T-helper 1 cell treated with Interleukin-12 subunit alpha and Interleukin-12 subunit beta and Interleukin-4 antibody, amounts not matched to agents 30 μg/mL and 1 μg/mL, for 36 hours (primary cell): ENCODE measurements around the gene ADARB1.

Experiments used
- H3K27ac Mint-ChIP-seq: one replicate; pipeline ENCODE4 v1.8.0; 2021; ENCODE audit warnings: mild to moderate bottlenecking, mixed read lengths
- H3K27me3 Mint-ChIP-seq: one replicate; pipeline ENCODE4 v1.8.0; 2021; ENCODE audit warnings: low read depth, mixed read lengths
- H3K36me3 Mint-ChIP-seq: one replicate; pipeline ENCODE4 v1.8.0; 2021; ENCODE audit warnings: low read depth, mixed read lengths
- H3K4me1 Mint-ChIP-seq: one replicate; pipeline ENCODE4 v1.8.0; 2021; ENCODE audit warnings: low read depth, mixed read lengths
- H3K4me3 Mint-ChIP-seq: one replicate; pipeline ENCODE4 v1.8.0; 2021; ENCODE audit warnings: mild to moderate bottlenecking, moderate library complexity, mixed read lengths
- H3K9me3 Mint-ChIP-seq: one replicate; pipeline ENCODE4 v1.8.0; 2021; ENCODE audit warnings: mixed read lengths

Gene ADARB1

DNA sequence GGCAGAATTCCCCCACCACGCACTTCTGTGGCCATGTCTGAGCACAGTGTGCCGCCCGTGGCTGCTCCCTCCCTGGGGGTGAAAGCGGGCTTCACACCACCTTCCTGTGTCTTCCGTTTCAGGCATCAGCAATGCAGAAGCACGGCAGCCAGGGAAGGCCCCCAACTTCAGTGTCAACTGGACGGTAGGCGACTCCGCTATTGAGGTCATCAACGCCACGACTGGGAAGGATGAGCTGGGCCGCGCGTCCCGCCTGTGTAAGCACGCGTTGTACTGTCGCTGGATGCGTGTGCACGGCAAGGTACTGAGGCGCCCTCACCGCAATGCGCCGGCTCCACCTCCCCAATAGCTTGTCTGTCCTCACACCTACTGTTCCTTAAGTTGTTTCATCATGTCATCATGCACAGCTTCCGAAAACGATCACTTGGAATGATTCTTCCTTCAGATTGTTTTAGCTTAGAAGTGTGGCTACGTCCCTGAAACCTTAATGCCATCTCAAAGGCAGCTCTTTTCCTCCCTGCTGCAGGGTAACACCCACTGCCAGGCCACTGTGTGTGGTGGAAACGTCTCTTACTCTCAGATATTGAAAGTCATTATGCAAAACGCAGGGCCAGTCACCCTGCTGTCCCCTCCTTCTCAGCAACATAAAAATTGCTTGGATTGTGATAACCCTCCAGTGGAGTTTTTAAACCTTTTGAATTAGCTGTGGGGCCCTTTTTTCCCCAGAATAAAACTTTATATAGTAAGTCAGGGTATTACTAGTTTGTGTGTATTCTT is 146.5 kb downstream of the ADARB1 start:
- Mint-ChIP-seq H3K4me1 (peaks cover 11% of the 10 kb centered on the region), H3K36me3 (peaks cover 27% of the 10 kb centered on the region)

DNA sequence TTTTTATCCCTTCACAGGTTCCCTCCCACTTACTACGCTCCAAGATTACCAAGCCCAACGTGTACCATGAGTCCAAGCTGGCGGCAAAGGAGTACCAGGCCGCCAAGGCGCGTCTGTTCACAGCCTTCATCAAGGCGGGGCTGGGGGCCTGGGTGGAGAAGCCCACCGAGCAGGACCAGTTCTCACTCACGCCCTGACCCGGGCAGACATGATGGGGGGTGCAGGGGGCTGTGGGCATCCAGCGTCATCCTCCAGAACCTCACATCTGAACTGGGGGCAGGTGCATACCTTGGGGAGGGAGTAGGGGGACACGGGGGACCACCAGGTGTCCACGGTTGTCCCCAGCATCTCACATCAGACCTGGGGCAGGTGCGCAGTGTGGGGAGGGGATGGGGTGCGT is 147.6 kb downstream of the ADARB1 start:
- Mint-ChIP-seq H3K4me1 (peaks cover 20% of the 10 kb centered on the region), H3K4me3 (no peak overlapping the region), H3K27ac (no peak overlapping the region), H3K9me3 (peaks cover 10% of the 10 kb centered on the region), H3K36me3 (peaks cover 23% of the 10 kb centered on the region), H3K27me3 (no peaks in the 10 kb centered on the region)

More for the DNA sequence above, 146.5 kb downstream of the ADARB1 start:
- Mint-ChIP-seq H3K4me3 (no peak overlapping the region), H3K27me3 (no peaks in the 10 kb centered on the region), H3K9me3 (peaks cover 15% of the 10 kb centered on the region), H3K27ac (no peak overlapping the region)

DNA sequence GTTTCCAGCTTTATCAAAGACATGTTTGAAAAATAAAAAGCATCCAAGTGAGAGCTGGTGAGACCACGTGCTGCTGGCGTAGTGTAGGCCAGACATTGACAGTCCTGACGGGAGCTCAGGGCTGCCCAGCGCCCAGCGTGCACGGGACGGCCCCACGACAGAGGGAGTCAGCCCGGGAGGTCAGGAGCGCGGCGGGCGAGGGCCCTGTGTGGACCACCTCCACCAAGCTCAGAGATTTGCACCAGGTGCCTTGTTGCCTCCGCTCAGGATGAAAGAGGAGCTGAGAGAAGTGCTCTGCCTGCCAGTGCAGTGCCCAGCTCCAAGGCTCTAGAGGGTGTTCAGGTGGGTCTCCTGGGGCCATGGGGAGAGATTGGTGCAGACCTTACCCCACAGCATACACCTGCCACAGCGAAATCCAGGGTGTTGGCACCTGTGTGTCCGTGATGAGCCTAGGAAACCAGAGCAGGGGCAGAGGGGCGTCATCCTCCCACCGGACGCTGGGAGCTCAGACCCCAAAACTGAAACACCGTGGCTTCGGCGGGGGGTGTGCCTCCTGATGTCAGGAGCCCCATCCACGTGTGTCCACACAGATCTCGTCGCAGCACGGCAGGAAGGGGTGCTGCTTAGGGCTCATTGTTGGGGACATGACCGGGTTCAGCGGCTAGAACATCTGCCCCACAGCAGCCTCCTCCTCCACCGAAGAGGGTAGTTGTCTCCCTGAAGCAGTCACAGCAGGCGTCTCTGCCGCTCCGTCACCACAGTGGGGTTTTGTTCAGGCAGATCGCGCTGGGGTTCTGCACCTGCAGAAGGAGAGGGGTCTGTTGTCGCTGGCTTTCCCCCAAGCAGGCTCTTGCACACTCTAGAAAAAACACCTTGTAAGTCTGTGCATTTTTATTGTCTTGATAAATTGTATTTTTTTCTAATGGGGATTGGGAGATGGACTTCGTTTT is 149.1 kb downstream of the ADARB1 start:
- H3K27ac Mint-ChIP-seq: no peak overlapping the region
- peaks cover 27% of the 10 kb centered on the region for H3K4me1 Mint-ChIP-seq
- peaks cover 14% of the 10 kb centered on the region for H3K36me3 Mint-ChIP-seq
- H3K9me3 Mint-ChIP-seq: no peaks in the 10 kb centered on the region
- H3K4me3 Mint-ChIP-seq: no peak overlapping the region
- no peaks in the 10 kb centered on the region for H3K27me3 Mint-ChIP-seq

DNA sequence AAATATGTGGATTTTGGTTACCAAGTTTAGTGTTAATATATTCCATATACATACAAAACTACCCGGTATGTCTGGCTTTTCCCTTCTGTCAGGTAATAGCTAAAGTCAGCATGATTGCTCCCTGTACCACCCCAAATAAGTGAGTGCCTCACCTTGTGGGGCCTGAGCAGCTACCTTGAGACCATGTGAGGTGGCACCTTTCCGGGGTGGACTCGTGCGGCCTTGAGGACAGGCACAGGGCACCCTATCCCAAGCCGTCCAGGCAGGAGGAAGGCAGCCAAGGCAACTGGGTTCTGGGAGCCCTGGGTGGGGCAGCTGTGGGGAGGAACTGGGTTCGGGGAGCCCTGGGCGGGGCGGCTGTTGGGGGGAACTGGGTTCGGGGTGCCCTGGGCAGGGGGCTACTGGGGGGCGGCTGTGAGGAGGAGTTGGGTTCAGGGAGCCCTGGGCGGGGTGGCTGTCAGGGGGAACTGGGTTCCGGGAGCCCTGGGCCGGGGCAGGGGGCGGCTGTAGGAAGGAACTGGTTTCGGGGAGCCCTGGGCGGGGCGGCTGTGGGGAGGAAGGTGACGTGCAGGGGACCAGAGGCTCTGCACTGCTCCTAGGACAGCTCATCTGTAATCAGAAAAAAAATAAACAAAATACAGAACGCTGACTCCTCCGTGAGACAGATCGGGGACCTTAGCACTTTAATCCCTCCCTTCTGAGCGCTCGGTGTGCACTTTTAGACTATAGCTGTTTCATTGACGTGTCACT is 150.0 kb downstream of the ADARB1 start:
- Mint-ChIP-seq H3K27ac (peak overlapping the region; percentile 50), H3K4me1 (peaks cover 32% of the 10 kb centered on the region)

DNA sequence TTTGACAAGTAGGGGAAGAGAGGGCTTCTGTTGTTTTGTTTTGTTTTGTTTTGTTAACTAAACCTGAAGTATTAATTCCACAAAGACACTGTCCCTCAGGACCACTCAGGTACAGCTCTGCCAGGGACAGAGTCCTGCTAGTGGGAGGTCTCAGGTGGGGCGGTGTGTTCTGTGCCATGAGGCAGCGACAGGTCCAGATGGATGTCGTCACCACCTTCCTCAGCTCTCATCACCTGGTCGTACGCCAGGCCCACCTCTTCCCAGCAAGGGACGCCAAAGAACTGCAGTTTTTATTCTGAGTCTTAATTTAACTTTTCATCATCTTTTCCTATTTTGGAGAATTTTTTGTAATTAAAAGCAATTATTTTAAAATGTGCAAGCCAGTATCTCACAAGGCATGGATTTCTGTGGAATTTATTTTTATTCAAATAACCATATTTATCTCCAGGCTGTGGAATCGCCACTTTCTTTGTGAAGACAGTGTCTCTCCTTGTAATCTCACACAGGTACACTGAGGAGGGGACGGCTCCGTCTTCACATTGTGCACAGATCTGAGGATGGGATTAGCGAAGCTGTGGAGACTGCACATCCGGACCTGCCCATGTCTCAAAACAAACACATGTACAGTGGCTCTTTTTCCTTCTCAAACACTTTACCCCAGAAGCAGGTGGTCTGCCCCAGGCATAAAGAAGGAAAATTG is 150.8 kb downstream of the ADARB1 start:
- Mint-ChIP-seq H3K27ac (no peak overlapping the region), H3K36me3 (peaks cover 13% of the 10 kb centered on the region), H3K9me3 (no peaks in the 10 kb centered on the region), H3K27me3 (peaks cover 4% of the 10 kb centered on the region), H3K4me3 (no peak overlapping the region), H3K4me1 (peaks cover 32% of the 10 kb centered on the region)

More for the DNA sequence above, 150.0 kb downstream of the ADARB1 start:
- no peak overlapping the region for H3K4me3 Mint-ChIP-seq
- peaks cover 4% of the 10 kb centered on the region for H3K27me3 Mint-ChIP-seq
- peaks cover 13% of the 10 kb centered on the region for H3K36me3 Mint-ChIP-seq
- H3K9me3 Mint-ChIP-seq: no peaks in the 10 kb centered on the region

DNA sequence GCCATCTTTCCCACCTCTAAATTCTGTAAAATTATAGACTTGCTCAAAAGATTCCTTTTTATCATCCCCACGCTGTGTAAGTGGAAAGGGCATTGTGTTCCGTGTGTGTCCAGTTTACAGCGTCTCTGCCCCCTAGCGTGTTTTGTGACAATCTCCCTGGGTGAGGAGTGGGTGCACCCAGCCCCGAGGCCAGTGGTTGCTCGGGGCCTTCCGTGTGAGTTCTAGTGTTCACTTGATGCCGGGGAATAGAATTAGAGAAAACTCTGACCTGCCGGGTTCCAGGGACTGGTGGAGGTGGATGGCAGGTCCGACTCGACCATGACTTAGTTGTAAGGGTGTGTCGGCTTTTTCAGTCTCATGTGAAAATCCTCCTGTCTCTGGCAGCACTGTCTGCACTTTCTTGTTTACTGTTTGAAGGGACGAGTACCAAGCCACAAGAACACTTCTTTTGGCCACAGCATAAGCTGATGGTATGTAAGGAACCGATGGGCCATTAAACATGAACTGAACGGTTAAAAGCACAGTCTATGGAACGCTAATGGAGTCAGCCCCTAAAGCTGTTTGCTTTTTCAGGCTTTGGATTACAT is 151.5 kb downstream of the ADARB1 start:
- peaks cover 7% of the 10 kb centered on the region for H3K36me3 Mint-ChIP-seq
- peaks cover 32% of the 10 kb centered on the region for H3K4me1 Mint-ChIP-seq
- H3K27me3 Mint-ChIP-seq: peaks cover 4% of the 10 kb centered on the region
- H3K4me3 Mint-ChIP-seq: no peak overlapping the region
- H3K9me3 Mint-ChIP-seq: no peaks in the 10 kb centered on the region
- no peak overlapping the region for H3K27ac Mint-ChIP-seq

DNA sequence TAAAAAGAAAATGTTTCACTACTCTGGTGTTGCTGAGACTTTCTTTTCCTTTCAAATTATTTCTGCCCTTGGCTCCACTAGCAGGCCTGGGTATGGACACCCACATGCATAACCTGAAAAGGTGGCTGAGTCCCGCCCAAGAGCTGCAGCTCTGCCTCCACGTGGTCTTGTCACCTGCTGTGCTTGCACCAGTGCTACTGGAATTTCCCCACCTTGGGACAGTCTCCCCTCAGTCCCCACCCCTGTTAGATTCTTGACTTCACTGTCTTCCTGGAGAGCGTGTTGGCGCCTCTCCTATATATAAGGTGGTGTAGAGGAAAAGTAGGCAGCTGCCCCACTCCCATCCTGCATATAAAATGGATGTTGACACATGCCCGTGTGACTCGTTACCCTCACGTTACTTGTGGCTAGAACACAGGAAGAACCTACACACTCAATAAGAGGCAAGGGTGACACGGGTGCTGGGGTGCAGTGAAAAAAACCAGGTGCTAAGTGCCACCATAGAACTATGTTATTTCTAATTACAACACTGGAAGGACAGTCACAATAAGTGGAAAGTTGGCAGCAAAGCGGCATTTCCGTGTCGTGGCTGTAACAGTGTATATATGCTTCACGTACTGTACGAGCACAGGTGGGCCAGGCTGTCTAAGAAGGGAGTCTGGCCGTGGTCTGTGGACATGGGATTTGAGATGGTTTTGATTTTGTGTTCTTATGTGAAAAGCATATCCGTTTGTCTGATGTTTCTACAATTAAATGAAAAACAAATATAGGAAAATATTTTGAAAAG is 152.4 kb downstream of the ADARB1 start:
- peaks cover 5% of the 10 kb centered on the region for H3K27me3 Mint-ChIP-seq
- peaks cover 2% of the 10 kb centered on the region for H3K36me3 Mint-ChIP-seq
- peak overlapping the region; percentile 33 for H3K27ac Mint-ChIP-seq
- H3K4me1 Mint-ChIP-seq: peaks cover 32% of the 10 kb centered on the region
- H3K9me3 Mint-ChIP-seq: no peaks in the 10 kb centered on the region
- H3K4me3 Mint-ChIP-seq: no peak overlapping the region

DNA sequence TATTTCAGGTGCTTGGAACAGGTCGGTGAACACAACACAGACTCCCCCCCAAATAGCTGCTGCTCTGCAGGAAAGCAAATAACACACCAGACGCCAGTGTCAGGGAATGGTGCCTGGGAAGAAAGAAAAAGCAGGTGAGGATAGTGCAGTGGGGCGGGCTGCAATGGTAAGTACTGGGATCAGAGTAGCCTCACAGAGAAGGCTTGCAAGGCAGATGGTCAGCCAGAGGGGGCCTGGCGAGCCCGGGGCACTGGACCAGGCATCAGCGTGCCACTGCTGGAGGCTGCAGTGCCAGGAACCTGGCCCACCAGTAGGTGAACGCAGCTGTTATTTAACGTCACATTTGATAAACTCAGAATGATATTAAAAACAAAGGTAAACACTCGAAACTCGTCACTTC is 153.4 kb downstream of the ADARB1 start:
- H3K27ac Mint-ChIP-seq: peak overlapping the region; percentile 83
- peaks cover 38% of the 10 kb centered on the region for H3K4me1 Mint-ChIP-seq
- H3K4me3 Mint-ChIP-seq: no peak overlapping the region
- H3K27me3 Mint-ChIP-seq: peaks cover 12% of the 10 kb centered on the region
- H3K36me3 Mint-ChIP-seq: peaks cover 2% of the 10 kb centered on the region
- no peaks in the 10 kb centered on the region for H3K9me3 Mint-ChIP-seq

DNA sequence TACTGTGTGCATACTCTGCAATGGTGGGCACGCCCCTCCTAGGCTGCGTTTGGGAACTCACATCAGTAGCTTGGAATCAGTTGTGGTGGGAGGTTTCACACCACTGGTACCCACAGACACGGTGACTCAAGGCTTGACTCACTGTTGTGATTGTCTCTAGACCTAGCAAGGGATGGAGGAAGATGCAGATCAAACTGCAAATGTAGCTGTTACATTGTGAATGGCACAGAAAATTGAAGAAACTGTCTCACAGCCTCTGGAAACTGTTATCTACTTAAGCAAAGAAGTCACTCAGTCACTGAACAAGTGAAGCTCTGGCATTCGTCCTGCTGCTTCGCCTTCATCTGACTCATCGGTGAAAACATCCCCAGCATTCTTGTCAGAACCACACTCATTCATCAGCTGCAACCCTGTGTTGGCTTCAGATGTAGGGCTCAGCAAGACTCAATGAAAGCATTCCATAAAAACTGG is 153.8 kb downstream of the ADARB1 start:
- peaks cover 17% of the 10 kb centered on the region for H3K27me3 Mint-ChIP-seq
- no peaks in the 10 kb centered on the region for H3K9me3 Mint-ChIP-seq
- H3K4me1 Mint-ChIP-seq: peaks cover 38% of the 10 kb centered on the region
- H3K27ac Mint-ChIP-seq: peak overlapping the region; percentile 83
- H3K36me3 Mint-ChIP-seq: peaks cover 2% of the 10 kb centered on the region
- H3K4me3 Mint-ChIP-seq: no peak overlapping the region

DNA sequence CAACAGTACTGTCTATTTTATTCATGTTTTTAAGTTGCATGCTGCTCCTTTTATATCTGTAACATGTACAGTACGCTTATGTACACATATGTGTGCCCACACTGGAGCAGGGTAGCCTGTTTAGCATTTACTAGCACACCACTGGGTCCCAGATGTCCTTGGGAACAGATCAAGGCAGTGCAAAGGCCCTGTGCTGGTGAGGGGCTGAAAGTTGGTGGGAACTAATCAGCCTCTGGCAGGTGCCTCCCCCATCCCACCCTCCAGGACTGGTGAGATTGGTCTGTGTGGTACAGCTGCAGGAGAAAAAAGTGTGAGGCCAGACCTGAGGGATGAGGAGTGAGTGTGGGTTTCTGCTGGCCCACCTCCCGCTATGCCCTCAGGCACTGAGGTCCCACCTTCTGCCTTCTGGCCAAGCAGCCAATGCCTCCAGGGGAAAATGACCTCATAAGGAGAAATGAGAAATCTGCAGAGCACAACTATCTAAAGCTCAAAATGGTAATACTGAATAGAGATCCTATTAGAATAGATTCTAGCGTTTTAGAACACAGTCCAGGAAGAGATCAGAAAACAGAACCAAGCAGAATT is 154.4 kb downstream of the ADARB1 start:
- Mint-ChIP-seq H3K36me3 (peaks cover 2% of the 10 kb centered on the region), H3K9me3 (no peaks in the 10 kb centered on the region), H3K4me3 (no peak overlapping the region), H3K27ac (no peak overlapping the region), H3K4me1 (peaks cover 38% of the 10 kb centered on the region), H3K27me3 (peaks cover 22% of the 10 kb centered on the region)

DNA sequence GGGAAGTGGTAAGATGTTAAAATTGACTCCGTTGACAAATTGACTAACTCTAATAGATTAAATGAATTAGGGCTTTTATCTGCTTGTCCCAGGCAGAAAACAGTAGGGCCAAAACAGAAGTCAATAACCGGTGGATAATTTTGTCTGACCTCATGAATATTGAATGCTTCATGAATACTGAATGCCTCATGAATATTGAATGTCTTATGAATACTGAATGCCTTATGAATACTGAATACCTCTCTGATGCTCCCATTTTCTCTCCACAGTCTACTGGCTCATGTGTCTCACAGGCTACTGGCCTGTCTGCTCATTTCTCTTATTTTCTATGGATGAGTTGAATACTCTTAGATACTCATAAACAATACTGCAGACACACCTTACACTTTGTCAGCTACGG is 157.3 kb downstream of the ADARB1 start:
- Mint-ChIP-seq H3K36me3 (no peaks in the 10 kb centered on the region), H3K4me3 (no peak overlapping the region), H3K4me1 (peaks cover 23% of the 10 kb centered on the region), H3K9me3 (no peaks in the 10 kb centered on the region), H3K27ac (no peak overlapping the region), H3K27me3 (peaks cover 42% of the 10 kb centered on the region)

DNA sequence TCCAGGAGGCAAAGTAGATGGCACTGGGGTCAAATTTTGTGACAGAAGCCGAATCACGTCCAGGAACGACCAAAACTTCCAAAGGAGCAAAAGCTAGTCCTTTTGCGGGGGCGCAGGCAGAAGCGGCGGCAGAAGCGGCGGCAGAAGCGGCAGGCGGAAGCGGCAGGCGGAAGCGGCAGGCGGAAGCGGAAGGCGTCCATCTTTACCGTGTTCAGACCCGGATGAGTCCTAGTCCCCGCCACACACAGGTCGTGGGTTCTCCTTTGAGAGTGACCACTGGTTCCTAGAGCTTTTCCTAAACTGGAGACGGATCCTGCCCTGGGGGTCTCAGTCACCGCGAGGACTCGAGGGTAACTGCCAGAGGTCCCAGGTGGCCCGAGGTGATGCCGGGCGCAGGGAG is 159.7 kb downstream of the ADARB1 start:
- H3K9me3 Mint-ChIP-seq: no peaks in the 10 kb centered on the region
- H3K4me1 Mint-ChIP-seq: peaks cover 6% of the 10 kb centered on the region

DNA sequence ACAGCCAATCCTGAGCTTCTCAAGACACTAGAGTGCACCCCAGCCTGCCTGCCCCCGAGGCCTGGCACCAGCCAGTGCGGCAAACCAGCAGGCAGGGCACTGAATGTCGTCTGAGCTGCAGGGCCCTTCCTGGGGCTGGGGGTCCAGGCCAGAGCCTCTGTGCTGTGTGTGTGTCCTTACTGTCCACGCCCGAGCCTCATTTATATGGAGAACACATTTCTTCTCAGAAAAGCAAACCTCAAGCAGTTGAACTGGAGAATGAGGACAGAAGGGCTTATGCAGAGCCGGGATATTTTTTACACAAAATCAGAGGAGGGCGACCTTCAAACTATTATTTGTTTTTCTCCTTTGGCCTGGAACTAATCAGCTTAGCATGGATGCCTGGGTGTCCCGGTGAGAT is 160.6 kb downstream of the ADARB1 start:
- peaks cover 67% of the 10 kb centered on the region for H3K27me3 Mint-ChIP-seq
- H3K9me3 Mint-ChIP-seq: no peaks in the 10 kb centered on the region
- no peaks in the 10 kb centered on the region for H3K36me3 Mint-ChIP-seq
- no peak overlapping the region for H3K27ac Mint-ChIP-seq
- H3K4me3 Mint-ChIP-seq: no peak overlapping the region
- peaks cover 6% of the 10 kb centered on the region for H3K4me1 Mint-ChIP-seq

More for the DNA sequence above, 159.7 kb downstream of the ADARB1 start:
- Mint-ChIP-seq H3K36me3 (no peaks in the 10 kb centered on the region), H3K4me3 (no peak overlapping the region), H3K27ac (no peak overlapping the region), H3K27me3 (peaks cover 59% of the 10 kb centered on the region)
